Prostate gland (tissue), 2 donors: ENCODE measurements around the gene TRIM69. TPM values are rescaled to one million over a fixed set of nuclear protein-coding genes. Genes with fewer than 3 reads are reported as not detected.
"Not testable (repeated sequence)": the region's sequence is repeated elsewhere in the genome, so short reads cannot be mapped to it uniquely, and the experiment has no call there.

Experiments used
- DNase-seq: peaks from one replicate; pipeline ENCODE4 v3.0.0-alpha.2; 2019; ENCODE audit warnings: low spot score
- H3K27ac ChIP-seq, 2 donors: fragments of 200-600 bp; sonication (generic); 2 replicates each; pipeline ENCODE4 v1.5.1; 2017 to 2019
- H3K27me3 ChIP-seq: fragments of 200-600 bp; sonication (generic); replicated peaks from 2 replicates; pipeline ENCODE4 v1.5.1; 2019; ENCODE audit not compliant: insufficient read depth
- H3K36me3 ChIP-seq, 2 donors: fragments of 200-600 bp; sonication (generic); 1 replicate in 1 of 2; 2 replicates in 1 of 2; pipeline versions ENCODE4 v1.5.1 to v1.8.1; 2017 to 2019
- H3K4me1 ChIP-seq: fragments of 200-600 bp; sonication (generic); replicated peaks from 2 replicates; pipeline ENCODE4 v1.5.1; 2019
- H3K4me3 ChIP-seq, 2 donors: fragments of 200-600 bp; sonication (generic); 2 replicates each; pipeline ENCODE4 v1.5.1; 2017 to 2019
- H3K9me3 ChIP-seq: fragments of 200-600 bp; sonication (generic); 2 replicates; pipeline ENCODE4 v1.5.1; 2017
- CTCF ChIP-seq, 4 experiments: fragments of 200-600 bp in 2 of 4; fragments of 450-650 bp in 2 of 4; sonication (generic) in 2 of 4; IDR thresholded peaks; 1 replicate in 3 of 4; 2 replicates in 1 of 4; pipeline ENCODE4 v1.5.1; 2016 to 2019; ENCODE audit warnings: antibody characterized with exemption in 4 of 4, mild to moderate bottlenecking in 2 of 4, moderate library complexity in 2 of 4
- POLR2A ChIP-seq: fragments of 450-650 bp; IDR thresholded peaks from one replicate; pipeline ENCODE4 v1.6.1; 2016; ENCODE audit warnings: antibody characterized with exemption, mild to moderate bottlenecking
- POLR2AphosphoS5 ChIP-seq: sonication (generic); formaldehyde crosslinking; IDR thresholded peaks from one replicate; pipeline ENCODE4 v1.6.1; 2017; ENCODE audit warnings: antibody characterized with exemption
- WGBS: methylation state at CpG from one replicate; pipeline ENCODE4 v1.1.5; 2018; 5-methylcytosine and 5-hydroxymethylcytosine counted together
- intact Hi-C: fragments of 100-400 bp; cut with DNase I; formaldehyde crosslinking; loops from one replicate; pipeline ENCODE4 v1.14.2; 2022
- total RNA-seq, 2 donors: library from RNA; depleted of rRNA; stranded (reverse); fragments of >200 nt; gene quantifications; one replicate each; pipeline ENCODE4 v1.1.0, GENCODE V29; 2016

TRIM69 gene
- total RNA-seq, result 10 to 100 TPM in 1 of 2 donors, 1 to 10 TPM in 1; 7.6 to 12.0 TPM

GRCh38 chr15:44736181-44736765, at the start of gene TRIM69:
Gene TRIM69, plus strand, starts transcription at chr15:44736528. Its CDS starts 177 bp downstream, at chr15:44736705.
- Histone ChIP-seq H3K27me3 (no peaks in the 10 kb centered on the region), H3K27ac (peak within 1 kb of the TSS in 1 of 2 donors; percentile 2), H3K4me3 (no peak within 1 kb of the TSS), H3K4me1 (no peaks in the 10 kb centered on the region), H3K9me3 (no peaks in the 10 kb centered on the region), H3K36me3 (no peaks in the 10 kb centered on the region)
- no peak for DNase-seq
- WGBS, result 79% methylated on average over 3 of the region's 3 CpGs
- intact Hi-C loops, result loop anchor here (10.0 kb wide), 1 partner anchor 151 kb away; no protein-coding TSS in a partner anchor
- TF ChIP-seq POLR2AphosphoS5, result no peak
- TF ChIP-seq CTCF (IDR thresholded peaks at IDR 0.05), result no peak
- no peak for TF ChIP-seq POLR2A

- H3K36me3 ChIP-seq, DNase-seq, H3K27ac ChIP-seq, H3K9me3 ChIP-seq, H3K4me1 ChIP-seq, H3K4me3 ChIP-seq, intact Hi-C loops, H3K27me3 ChIP-seq: not testable (repeated sequence)
- WGBS, result 85% methylated on average over 2 of the region's 2 CpGs
Observed at GRCh38 chr15:44689318-44689717, 47.0 kb upstream of the TRIM69 start.

GRCh38 chr15:44690245-44690644, 46.1 kb upstream of the TRIM69 start:
- DNase-seq, H3K4me3 ChIP-seq, H3K27ac ChIP-seq, H3K36me3 ChIP-seq, H3K4me1 ChIP-seq, intact Hi-C loops, H3K9me3 ChIP-seq, H3K27me3 ChIP-seq: not testable (repeated sequence)
- 44% methylated on average over 1 of the region's 1 CpG for WGBS

- no peaks in the 10 kb centered on the region for H3K4me1 ChIP-seq
- no peaks in the 10 kb centered on the region for H3K27me3 ChIP-seq
- TF ChIP-seq POLR2A (no peak), CTCF (IDR thresholded peaks at IDR 0.05) (no peak), POLR2AphosphoS5 (no peak)
- intact Hi-C loops, result no loop called here
- H3K27ac ChIP-seq, result no peak overlapping the region
- no peaks in the 10 kb centered on the region for H3K36me3 ChIP-seq
- no peak for DNase-seq
- no peak overlapping the region for H3K4me3 ChIP-seq
- H3K9me3 ChIP-seq, result no peaks in the 10 kb centered on the region
- WGBS, result 92% methylated on average over 1 of the region's 1 CpG
Observed at GRCh38 chr15:44692659-44693058, 43.7 kb upstream of the TRIM69 start.

- H3K27ac ChIP-seq, result no peak overlapping the region
- no peak for DNase-seq
- TF ChIP-seq CTCF (IDR thresholded peaks at IDR 0.05) (no peak), POLR2AphosphoS5 (no peak), POLR2A (no peak)
- H3K27me3 ChIP-seq, result no peaks in the 10 kb centered on the region
- no peaks in the 10 kb centered on the region for H3K4me1 ChIP-seq
- no peaks in the 10 kb centered on the region for H3K36me3 ChIP-seq
- H3K4me3 ChIP-seq, result no peak overlapping the region
- H3K9me3 ChIP-seq, result no peaks in the 10 kb centered on the region
- 80% methylated on average over 4 of the region's 4 CpGs for WGBS
- intact Hi-C loops, result no loop called here
Observed at GRCh38 chr15:44694416-44694815, 41.9 kb upstream of the TRIM69 start.

- no peak overlapping the region for H3K27ac ChIP-seq
- TF ChIP-seq CTCF (IDR thresholded peaks at IDR 0.05) (no peak), POLR2AphosphoS5 (no peak), POLR2A (no peak)
- no peaks in the 10 kb centered on the region for H3K36me3 ChIP-seq
- no peak for DNase-seq
- H3K27me3 ChIP-seq, result no peaks in the 10 kb centered on the region
- H3K4me3 ChIP-seq, result no peak overlapping the region
- WGBS, result 27% methylated on average over 3 of the region's 3 CpGs
- no peaks in the 10 kb centered on the region for H3K9me3 ChIP-seq
- intact Hi-C loops, result no loop called here
- no peaks in the 10 kb centered on the region for H3K4me1 ChIP-seq
Observed at GRCh38 chr15:44695294-44695693, 41.0 kb upstream of the TRIM69 start.
